HCT116 (cell line): ENCODE results near the gene GNLY. TPM values are rescaled to one million over a fixed set of nuclear protein-coding genes. Genes with fewer than 3 reads are reported as not detected.

Source experiments
- ATAC-seq: fragments of 200-7000 bp; cut with Tn5 transposase; 2 replicates; pipeline ENCODE4 v1.9.1; 2020; ENCODE audit warnings: mild to moderate bottlenecking, moderate library complexity
- BruUV-seq: library from RNA; stranded (reverse); fragments of 400-500 nt; replicated peaks from 2 replicates; lab custom pipeline; 2021; lab: Mats Ljungman, UMichigan
- CTCF ChIA-PET: fragments of 300-600 bp; sonication (Branson Sonifier 250); formaldehyde crosslinking; loops from one replicate; lab custom pipeline; 2021; ENCODE audit warnings: antibody characterized with exemption; lab: Charles Lee
- POLR2A ChIA-PET: fragments of 300-600, 350-600 bp; sonication (Branson Sonifier 250); formaldehyde crosslinking; loops from one replicate; lab custom pipeline; 2021; ENCODE audit warnings: antibody characterized with exemption; lab: Charles Lee
- RAD21 ChIA-PET, 2 experiments: fragments of 300-600 bp; sonication (Branson Sonifier 250); formaldehyde crosslinking; loops; one replicate each; lab custom pipeline; 2023; ENCODE audit warnings: low total read pairs in 2 of 2; ENCODE audit not compliant: uncharacterized antibody in 2 of 2, unreplicated experiment in 2 of 2, low non-redundant PET in 1 of 2; lab: Charles Lee
- DNase-seq: peaks from one replicate; pipeline ENCODE4 v3.0.0-alpha.2; 2010; ENCODE audit warnings: low read depth, low spot score
- H2AFZ ChIP-seq: fragments of 200-600 bp; shearing (Covaris generic), sonication (generic); 2 replicates; pipeline ENCODE4 v1.6.1; 2017; ENCODE audit warnings: low read depth, mixed run types, mixed read lengths, antibody characterized with exemption, low read length; ENCODE audit not compliant: poor library complexity, severe bottlenecking
- H3K27ac ChIP-seq: 2 replicates; pipeline ENCODE4 v1.5.1; 2012; ENCODE audit warnings: low read depth, low read length
- H3K27me3 ChIP-seq: fragments of 200-600 bp; sonication (generic); 2 replicates; pipeline ENCODE4 v1.6.1; 2016; ENCODE audit warnings: mixed run types, low read length, mixed read lengths; ENCODE audit not compliant: insufficient read depth
- H3K36me3 ChIP-seq, 2 experiments: fragments of 200-500 bp in 1 of 2; fragments of 200-600 bp in 1 of 2; sonication (Bioruptor generic) in 1 of 2; sonication (generic) in 1 of 2; 2 replicates each; pipeline versions ENCODE4 v1.5.1 to v1.6.1; 2014 to 2016; ENCODE audit warnings: low read length in 2 of 2, inconsistent platforms in 1 of 2, mixed read lengths in 1 of 2, mixed run types in 1 of 2; ENCODE audit not compliant: insufficient read depth in 2 of 2, control insufficient read depth in 1 of 2
- H3K4me1 ChIP-seq, 2 experiments: fragments of 200-600 bp in 1 of 2; sonication (generic) in 1 of 2; 2 replicates each; pipeline versions ENCODE4 v1.5.1 to v1.6.1; 2012 to 2017; ENCODE audit warnings: low read length in 2 of 2, inconsistent platforms in 1 of 2, mild to moderate bottlenecking in 1 of 2, mixed read lengths in 1 of 2, mixed run types in 1 of 2, moderate library complexity in 1 of 2; ENCODE audit not compliant: insufficient read depth in 2 of 2, control insufficient read depth in 1 of 2
- H3K4me2 ChIP-seq: fragments of 200-600 bp; sonication (generic); 2 replicates; pipeline ENCODE4 v1.6.1; 2017; ENCODE audit warnings: mixed run types, low read length, mixed read lengths
- H3K4me3 ChIP-seq, 2 experiments: fragments of 200-600 bp in 1 of 2; sonication (generic) in 1 of 2; replicated peaks in 1 of 2; 2 replicates each; pipeline ENCODE4 v1.5.1; 2011 to 2016; ENCODE audit warnings: low read length in 2 of 2, control low read depth in 1 of 2, low read depth in 1 of 2, mild to moderate bottlenecking in 1 of 2, mixed read lengths in 1 of 2, mixed run types in 1 of 2
- H3K79me2 ChIP-seq: fragments of 200-600 bp; sonication (generic); 2 replicates; pipeline ENCODE4 v1.6.1; 2017; ENCODE audit warnings: mild to moderate bottlenecking, mixed run types, low read length, moderate library complexity, mixed read lengths; ENCODE audit not compliant: insufficient read depth
- H3K9ac ChIP-seq: fragments of 200-600 bp; sonication (generic); 2 replicates; pipeline ENCODE4 v1.6.1; 2016; ENCODE audit warnings: low read length, mixed read lengths
- H3K9me2 ChIP-seq: fragments of 200-600 bp; sonication (generic), shearing (Covaris generic); 2 replicates; pipeline ENCODE4 v1.6.1; 2017; ENCODE audit warnings: mixed run types, mild to moderate bottlenecking, moderate library complexity; ENCODE audit not compliant: insufficient read depth
- H3K9me3 ChIP-seq, 2 experiments: fragments of 200-500 bp in 1 of 2; fragments of 200-600 bp in 1 of 2; sonication (Bioruptor generic) in 1 of 2; sonication (generic) in 1 of 2; 2 replicates each; pipeline ENCODE4 v1.6.1; 2014 to 2017; ENCODE audit warnings: low read length in 2 of 2, mixed read lengths in 2 of 2, inconsistent platforms in 1 of 2, low read depth in 1 of 2, mild to moderate bottlenecking in 1 of 2, mixed run types in 1 of 2, moderate library complexity in 1 of 2; ENCODE audit not compliant: control insufficient read depth in 1 of 2, insufficient read depth in 1 of 2
- H4K20me1 ChIP-seq: fragments of 200-600 bp; sonication (generic), shearing (Covaris generic); 2 replicates; pipeline ENCODE4 v1.6.1; 2017; ENCODE audit warnings: mixed run types, mild to moderate bottlenecking, moderate library complexity; ENCODE audit not compliant: insufficient read depth
- CBX3 ChIP-seq: IDR thresholded peaks from 2 replicates; pipeline ENCODE4 v1.6.1; 2012; ENCODE audit warnings: low read depth
- EGR1 ChIP-seq: IDR thresholded peaks from 2 replicates; pipeline ENCODE4 v1.6.1; 2012; ENCODE audit warnings: low read depth
- ELF1 ChIP-seq: IDR thresholded peaks from 2 replicates; pipeline ENCODE4 v1.6.1; 2012; ENCODE audit warnings: low read depth, borderline replicate concordance
- EZH2 ChIP-seq: fragments of 200-600 bp; sonication (generic); IDR thresholded peaks from 2 replicates; pipeline ENCODE4 v1.6.1; 2017; ENCODE audit warnings: antibody characterized with exemption, mixed run types
- EZH2phosphoT487 ChIP-seq: fragments of 200-600 bp; IDR thresholded peaks from 2 replicates; pipeline ENCODE4 v1.6.1; 2018; ENCODE audit warnings: antibody characterized with exemption, borderline replicate concordance
- FOSL1 ChIP-seq: IDR thresholded peaks from 2 replicates; pipeline ENCODE4 v1.6.1; 2012; ENCODE audit warnings: low read depth
- POLR2A ChIP-seq: IDR thresholded peaks from 2 replicates; pipeline ENCODE4 v1.7.0; 2011; ENCODE audit warnings: borderline replicate concordance; ENCODE audit not compliant: insufficient read depth, insufficient read length; ENCODE audit errors: extremely low read depth
- SIN3A ChIP-seq: IDR thresholded peaks from 2 replicates; pipeline ENCODE4 v1.6.1; 2012; ENCODE audit warnings: low read depth
- SP1 ChIP-seq: IDR thresholded peaks from 2 replicates; pipeline ENCODE4 v1.6.1; 2012; ENCODE audit warnings: low read depth
- SRF ChIP-seq: IDR thresholded peaks from 2 replicates; pipeline ENCODE4 v1.6.1; 2012; ENCODE audit warnings: low read depth
- TCF7L2 ChIP-seq: IDR thresholded peaks from 2 replicates; pipeline ENCODE4 v1.7.0; 2011; ENCODE audit warnings: borderline replicate concordance, inconsistent platforms; ENCODE audit not compliant: insufficient read depth, insufficient read length; ENCODE audit errors: extremely low read depth
- YY1 ChIP-seq: IDR thresholded peaks from 2 replicates; pipeline ENCODE4 v1.6.1; 2011; ENCODE audit warnings: low read length, low read depth, moderate library complexity, mild to moderate bottlenecking; ENCODE audit not compliant: insufficient replicate concordance; ENCODE audit errors: extremely low read depth
- ZNF274 ChIP-seq: fragments of 200-500 bp; sonication (Bioruptor generic); IDR thresholded peaks from 2 replicates; pipeline ENCODE4 v1.6.1; 2014; ENCODE audit warnings: mild to moderate bottlenecking, low read depth, low read length, inconsistent platforms
- intact Hi-C: fragments of 100-400 bp; cut with micrococcal nuclease; formaldehyde crosslinking; loops from 2 replicates; pipeline ENCODE4 v1.10.0; 2022
- total RNA-seq: library from RNA; stranded (reverse); gene quantifications from one replicate; pipeline ENCODE4 v1.2.1, GENCODE V29; 2021; ENCODE audit not compliant: unreplicated experiment
- TF ChIP-seq, protein P1 (sequence below): IDR thresholded peaks from 2 replicates; pipeline ENCODE4 v1.6.1; 2011; ENCODE audit warnings: mild to moderate bottlenecking, low read length, moderate library complexity; ENCODE audit not compliant: insufficient replicate concordance; ENCODE audit errors: extremely low read depth

Gene GNLY
- total RNA-seq, 1 experiment from 2014 or later: 0.74 TPM

DNA sequence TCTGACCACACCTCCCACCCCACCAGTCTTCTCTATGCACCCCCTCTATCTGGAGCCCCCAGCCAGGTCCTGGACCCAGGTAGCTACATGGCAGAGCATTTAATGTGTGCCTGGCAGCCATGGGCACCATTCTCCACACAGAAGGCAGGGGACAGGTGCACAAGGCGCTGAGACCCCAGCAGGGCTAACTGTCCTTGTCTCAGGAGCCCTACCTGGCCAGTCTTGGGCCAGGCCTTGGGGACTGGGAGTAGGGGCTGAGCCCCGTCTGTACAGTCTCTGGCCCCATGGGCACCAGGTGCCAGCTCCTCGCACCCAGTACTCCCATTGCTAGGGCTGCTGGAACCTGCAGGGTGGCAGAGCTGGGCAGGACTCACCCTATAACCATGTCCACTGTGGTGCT is 2.9 kb downstream of the GNLY start:
- ChIA-PET POLR2A (no interaction called here), RAD21 (no interaction called here), CTCF (no interaction called here)
- no peak overlapping the region for H2AFZ ChIP-seq
- no peak overlapping the region for H3K4me2 ChIP-seq
- no peaks in the 10 kb centered on the region for H4K20me1 ChIP-seq
- no peaks in the 10 kb centered on the region for H3K79me2 ChIP-seq
- DNase-seq: no peak
- no peaks in the 10 kb centered on the region for H3K9me2 ChIP-seq
- no peak overlapping the region for H3K9ac ChIP-seq
- no peaks in the 10 kb centered on the region for H3K36me3 ChIP-seq
- no peaks in the 10 kb centered on the region for H3K9me3 ChIP-seq
- intact Hi-C loops: no loop called here
- TF ChIP-seq EZH2 (no peak), POLR2A (no peak), EZH2phosphoT487 (no peak), ZNF274 (no peak), SRF (no peak), YY1 (no peak), ELF1 (no peak), EGR1 (no peak), TCF7L2 (no peak), FOSL1 (no peak), CBX3 (no peak), SIN3A (no peak), SP1 (no peak)
- TF ChIP-seq, protein P1, sequence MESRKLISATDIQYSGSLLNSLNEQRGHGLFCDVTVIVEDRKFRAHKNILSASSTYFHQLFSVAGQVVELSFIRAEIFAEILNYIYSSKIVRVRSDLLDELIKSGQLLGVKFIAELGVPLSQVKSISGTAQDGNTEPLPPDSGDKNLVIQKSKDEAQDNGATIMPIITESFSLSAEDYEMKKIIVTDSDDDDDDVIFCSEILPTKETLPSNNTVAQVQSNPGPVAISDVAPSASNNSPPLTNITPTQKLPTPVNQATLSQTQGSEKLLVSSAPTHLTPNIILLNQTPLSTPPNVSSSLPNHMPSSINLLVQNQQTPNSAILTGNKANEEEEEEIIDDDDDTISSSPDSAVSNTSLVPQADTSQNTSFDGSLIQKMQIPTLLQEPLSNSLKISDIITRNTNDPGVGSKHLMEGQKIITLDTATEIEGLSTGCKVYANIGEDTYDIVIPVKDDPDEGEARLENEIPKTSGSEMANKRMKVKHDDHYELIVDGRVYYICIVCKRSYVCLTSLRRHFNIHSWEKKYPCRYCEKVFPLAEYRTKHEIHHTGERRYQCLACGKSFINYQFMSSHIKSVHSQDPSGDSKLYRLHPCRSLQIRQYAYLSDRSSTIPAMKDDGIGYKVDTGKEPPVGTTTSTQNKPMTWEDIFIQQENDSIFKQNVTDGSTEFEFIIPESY: no peak
- no TSS peak for BruUV-seq
- no peak overlapping the region for H3K4me3 ChIP-seq
- H3K27ac ChIP-seq: no peak overlapping the region
- H3K4me1 ChIP-seq: peaks cover 7 to 11% of the 10 kb centered on the region in 2 experiments
- no peaks in the 10 kb centered on the region for H3K27me3 ChIP-seq
- no peak for ATAC-seq
